Occipital lobe (tissue), 1 donor: ENCODE results near the gene OR51A2. TPM values are rescaled to one million over a fixed set of nuclear protein-coding genes. Genes with fewer than 3 reads are reported as not detected.

Source experiments
- total RNA-seq: library from RNA; depleted of rRNA; stranded (reverse); fragments of >200 nt; gene quantifications from one replicate; pipeline ENCODE4 v1.2.3, GENCODE V29; 2014

OR51A2 gene
- total RNA-seq, 1 donor from 2014 or later = not detected

Other genes with a start within 250 kb of the OR51A2 start
- gene OR51F1, start 185.8 kb downstream of the OR51A2 start, total RNA-seq = not detected
- not detected for gene OR52R1, start 151.3 kb downstream of the OR51A2 start, total RNA-seq
- gene OR51F2, start 134.4 kb downstream of the OR51A2 start, total RNA-seq = not detected
- gene OR51S1, start 106.5 kb downstream of the OR51A2 start, total RNA-seq = not detected
- not detected for gene OR51T1, start 73.8 kb downstream of the OR51A2 start, total RNA-seq
- not detected for gene OR51A7, start 51.9 kb downstream of the OR51A2 start, total RNA-seq
- not detected for gene OR51G2, start 36.4 kb downstream of the OR51A2 start, total RNA-seq
- gene OR51G1, start 31.4 kb downstream of the OR51A2 start, total RNA-seq = not detected
- not detected for gene OR51A4, start 8.1 kb downstream of the OR51A2 start, total RNA-seq
- gene OR51L1, start 39.1 kb upstream of the OR51A2 start, total RNA-seq = not detected
- not detected for gene OR52J3, start 90.8 kb upstream of the OR51A2 start, total RNA-seq
- gene OR52E2, start 103.9 kb upstream of the OR51A2 start, total RNA-seq = not detected
- gene OR52E1, start 113.9 kb upstream of the OR51A2 start, total RNA-seq = not detected
- gene OR52A5, start 182.6 kb upstream of the OR51A2 start, total RNA-seq = not detected
- not detected for gene OR52A1, start 199.0 kb upstream of the OR51A2 start, total RNA-seq
- gene OR51V1, start 245.0 kb upstream of the OR51A2 start, total RNA-seq = not detected